Stimulated activated CD8-positive, alpha-beta memory T cell treated with anti-CD3 and anti-CD28 coated beads, Interleukin-15, amount 100 ng/mL, for 4 hours (primary cell): ENCODE measurements around the gene HMX1.
A peak's percentile ranks its signal among the peaks of the same experiment; 100 is the strongest.

Source experiments
- DNase-seq, 2 donors: peaks; one replicate each; pipeline ENCODE4 v3.0.0-alpha.2; 2020; ENCODE audit warnings: low read depth in 2 of 2

Gene HMX1

GRCh38 chr4:8871417-8872401 lies at the start of gene HMX1:
HMX1 (minus strand) TSS chr4:8871839; CDS start chr4:8871614, 225 bp downstream.
- no peak for DNase-seq

- DNase-seq, result no peak
Measured at GRCh38 chr4:8920969-8921368, 49.3 kb upstream of the HMX1 start.

GRCh38 chr4:8920289-8920965 lies 48.8 kb upstream of the HMX1 start:
- DNase-seq, result no peak

DNA sequence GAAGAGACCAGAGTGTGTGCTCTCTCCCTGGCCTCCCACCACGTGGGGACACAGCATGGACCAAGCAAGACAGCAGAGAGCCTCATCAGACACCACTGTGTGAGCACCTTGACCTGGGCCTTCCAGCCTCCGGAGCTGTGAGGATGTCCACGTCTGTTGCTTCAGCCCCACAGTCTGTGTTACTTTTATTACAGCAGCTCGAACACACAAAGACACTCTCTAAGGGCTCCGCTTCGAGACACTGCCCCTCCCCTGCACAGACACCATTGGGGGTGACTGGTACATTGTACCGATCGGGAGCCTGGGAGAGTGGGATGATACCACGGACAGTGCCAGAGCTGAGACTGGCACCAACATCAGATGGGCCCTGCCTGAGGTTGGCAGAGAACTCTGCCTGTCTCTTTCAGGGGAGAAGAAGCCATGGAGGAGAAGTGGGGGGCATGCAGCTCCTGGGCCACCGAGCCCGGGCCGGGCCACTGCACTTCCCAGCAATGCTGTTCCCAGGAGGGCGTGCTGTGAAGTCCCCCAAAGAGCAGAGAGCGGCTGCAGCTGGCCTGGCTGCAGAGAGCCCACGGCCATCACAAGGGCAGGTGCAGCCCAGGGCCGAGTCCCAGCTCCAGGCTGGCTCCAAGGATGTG lies 48.1 kb upstream of the HMX1 start:
- no peak for DNase-seq

DNA sequence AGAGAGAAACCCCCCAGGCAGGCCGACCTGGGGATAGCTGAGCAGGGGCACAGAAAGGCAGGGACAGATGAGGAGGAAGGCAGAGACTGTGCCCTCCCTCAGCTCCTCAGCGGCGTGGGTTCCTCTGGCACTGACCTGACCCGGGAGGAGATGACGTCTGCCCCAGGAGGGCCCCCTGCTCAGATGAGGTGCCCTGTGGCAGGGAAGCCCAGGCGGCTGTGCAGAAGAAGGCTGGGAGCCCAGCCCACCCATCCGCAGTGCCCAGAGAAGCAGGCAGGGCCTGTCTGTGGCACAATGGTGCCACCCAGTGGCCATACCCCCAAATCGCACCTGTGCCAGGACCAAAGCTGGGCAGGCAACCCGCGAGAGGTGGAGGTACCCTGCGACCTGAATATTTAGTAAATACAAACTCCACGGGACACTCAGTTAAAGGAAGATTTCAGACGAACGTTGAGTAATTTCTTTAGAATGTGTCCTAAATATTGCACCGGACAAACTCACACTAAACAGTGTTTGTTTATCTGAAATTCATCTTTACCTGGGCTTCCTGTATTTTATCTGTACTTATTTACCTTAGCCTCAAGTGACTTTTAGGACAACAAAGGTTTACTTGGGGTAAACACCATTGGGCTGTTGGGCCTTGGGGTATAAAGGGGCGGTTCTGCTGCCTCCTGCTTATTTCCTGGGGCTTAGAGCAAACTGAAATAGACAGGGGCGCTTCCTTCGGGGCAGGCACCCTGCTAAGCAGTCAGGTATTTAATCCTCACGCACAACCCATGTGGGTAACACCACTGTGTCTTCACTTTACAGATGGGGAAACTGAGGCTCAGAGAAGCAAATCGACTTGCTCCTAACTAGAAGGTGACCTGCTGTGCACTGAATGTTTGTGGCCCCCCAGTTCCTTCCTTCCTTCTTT lies 46.5 kb upstream of the HMX1 start:
- DNase-seq, result peak in 1 of 2 donors; percentile 18

DNA sequence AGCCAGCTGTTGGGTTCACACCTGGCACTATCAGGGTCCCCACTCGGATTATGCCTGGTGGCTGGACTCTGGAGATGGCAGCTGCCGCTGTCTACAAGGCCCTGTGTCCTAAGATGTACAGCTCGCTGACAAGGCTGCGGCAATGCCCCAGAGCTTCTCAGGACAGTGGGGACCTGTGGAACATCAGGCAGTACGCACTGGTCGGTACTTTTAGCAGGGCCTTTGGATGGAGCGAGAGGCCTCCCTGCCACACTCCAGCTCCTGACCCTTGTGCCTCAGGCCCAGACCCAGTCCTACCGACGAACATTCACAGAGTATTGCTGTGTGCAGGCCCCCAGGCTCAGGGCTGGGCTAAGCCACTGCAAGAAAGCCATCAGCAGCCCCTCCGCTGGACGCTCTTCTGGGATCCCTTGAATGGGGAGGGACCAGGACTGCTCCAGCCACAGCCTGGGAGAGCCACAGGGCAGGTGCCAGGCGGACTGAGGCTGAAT lies 45.7 kb upstream of the HMX1 start:
- no peak for DNase-seq

GRCh38 chr4:8916906-8917305 lies 45.3 kb upstream of the HMX1 start:
- DNase-seq, result no peak

- no peak for DNase-seq
Measured at GRCh38 chr4:8916351-8916885, 44.8 kb upstream of the HMX1 start.

DNA sequence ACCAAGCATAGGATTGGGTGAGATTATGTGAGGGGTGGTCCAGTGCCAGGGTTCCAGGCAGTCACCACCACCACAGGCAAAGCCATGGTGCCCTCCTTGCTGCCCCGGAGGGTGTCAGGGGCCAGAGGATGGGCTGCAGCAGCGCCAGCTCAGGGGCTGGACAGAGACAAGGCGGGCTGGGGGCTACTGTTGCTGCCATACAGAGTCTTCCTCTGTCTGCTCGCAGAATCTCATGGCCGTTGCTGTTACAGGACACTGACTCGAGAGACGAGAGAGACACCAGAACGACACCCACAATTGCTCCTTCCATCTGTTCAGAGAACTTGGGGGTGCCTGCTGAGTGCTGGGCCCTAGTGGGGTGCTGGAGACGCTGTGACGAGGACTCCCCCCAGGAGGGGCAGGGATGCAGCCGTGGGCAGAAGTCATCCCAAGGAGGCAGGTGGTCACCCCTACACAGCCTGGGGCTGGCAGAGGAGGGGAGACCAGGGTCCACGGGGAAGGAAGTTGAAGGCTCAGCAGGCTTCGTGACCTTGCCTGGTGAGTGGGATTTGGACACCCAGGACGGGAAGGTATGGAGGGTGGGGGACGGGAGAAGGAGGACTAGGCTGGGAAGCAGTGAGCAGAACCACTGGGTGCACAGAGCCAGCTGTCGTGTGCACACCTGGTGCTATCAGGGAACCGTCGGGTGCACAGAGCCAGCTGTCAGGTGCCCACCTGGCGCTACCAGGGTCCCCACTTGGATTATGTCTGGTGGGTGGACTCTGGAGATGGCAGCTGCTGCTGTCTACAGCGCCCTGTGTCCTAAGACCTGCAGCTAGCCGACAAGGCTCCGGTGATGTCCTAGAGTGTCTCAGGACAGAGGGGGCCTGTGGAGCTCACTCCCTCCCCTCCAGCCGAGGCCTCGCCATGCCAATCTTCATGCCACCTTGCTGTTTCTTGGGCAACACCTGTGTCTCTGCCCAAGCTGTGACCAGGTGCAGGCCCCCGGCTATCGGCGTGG lies 43.9 kb upstream of the HMX1 start:
- no peak for DNase-seq

- no peak for DNase-seq
Measured at GRCh38 chr4:8914461-8915171, 43.0 kb upstream of the HMX1 start.

GRCh38 chr4:8913858-8914460 lies 42.3 kb upstream of the HMX1 start:
- no peak for DNase-seq

DNA sequence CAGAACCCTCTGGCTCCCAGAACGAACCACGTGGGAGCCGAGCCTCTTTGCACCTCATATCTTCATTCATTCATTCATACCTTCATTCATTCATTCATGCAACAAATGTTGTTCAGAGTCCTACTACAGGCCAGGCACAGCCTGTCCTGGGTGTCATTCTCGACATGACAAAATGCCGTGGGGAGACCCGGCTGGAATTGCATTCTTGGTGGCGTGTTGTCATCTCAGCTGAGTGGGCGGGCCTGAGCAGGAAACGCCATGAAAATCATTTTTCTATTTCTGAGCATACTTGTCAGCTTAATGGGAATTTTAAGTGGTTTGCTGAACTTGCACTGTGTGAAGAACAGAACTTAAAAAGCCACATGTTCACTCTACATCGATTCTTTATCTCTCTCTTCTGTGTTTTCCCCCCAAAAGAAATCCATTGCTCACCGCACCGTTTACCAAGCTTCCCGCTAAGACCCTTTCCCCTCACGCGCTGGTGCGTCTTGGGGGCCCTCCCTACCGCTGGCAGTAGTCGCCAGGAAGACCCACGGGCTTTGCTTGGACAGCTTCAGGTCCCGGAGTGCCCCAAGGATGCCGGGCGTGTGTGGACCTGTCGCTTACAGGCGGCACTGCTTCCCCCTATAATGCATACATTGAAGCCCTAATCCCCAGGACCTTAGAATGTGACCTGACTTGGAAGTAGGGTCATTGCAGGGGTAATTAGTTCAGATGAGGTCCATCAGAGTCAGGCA lies 41.6 kb upstream of the HMX1 start:
- DNase-seq, result no peak

DNA sequence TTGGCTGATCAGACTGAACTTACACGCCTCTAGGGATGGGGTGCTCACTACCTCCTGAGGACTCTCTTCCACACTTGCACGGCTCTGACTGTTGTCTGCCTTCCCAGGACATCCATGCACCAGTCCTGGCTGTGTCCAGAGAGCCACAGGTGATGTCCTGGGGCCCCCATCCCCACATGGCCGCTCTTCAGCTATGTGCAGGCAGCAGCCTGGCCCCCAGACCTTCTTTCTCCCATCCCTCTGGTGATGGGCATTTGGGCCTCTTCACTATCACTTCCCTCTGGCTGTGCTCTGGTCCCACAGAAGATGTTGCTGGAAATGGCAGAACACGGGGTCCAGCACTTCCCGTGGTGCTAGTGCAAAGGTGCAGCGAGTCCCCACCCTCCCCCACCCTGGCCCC lies 40.9 kb upstream of the HMX1 start:
- DNase-seq, result no peak

DNA sequence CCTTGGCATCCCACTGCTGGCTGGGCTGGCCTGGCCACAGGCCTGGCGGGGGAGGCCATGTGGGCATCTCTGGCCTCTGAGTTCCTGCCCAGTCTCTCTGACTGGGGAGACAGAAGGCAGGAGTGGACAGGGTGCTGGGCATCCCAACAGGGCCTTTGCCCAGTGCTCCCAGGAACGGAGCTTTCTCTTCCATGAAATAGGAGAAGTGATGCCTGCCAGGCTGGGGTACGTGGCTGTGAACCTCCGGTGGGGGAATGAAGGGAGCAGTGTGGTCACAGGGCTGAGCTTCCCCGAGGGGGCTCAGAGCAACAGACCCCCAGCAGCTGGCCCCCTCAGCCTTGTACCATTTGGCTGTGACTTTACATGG lies 40.4 kb upstream of the HMX1 start:
- DNase-seq, result no peak

DNA sequence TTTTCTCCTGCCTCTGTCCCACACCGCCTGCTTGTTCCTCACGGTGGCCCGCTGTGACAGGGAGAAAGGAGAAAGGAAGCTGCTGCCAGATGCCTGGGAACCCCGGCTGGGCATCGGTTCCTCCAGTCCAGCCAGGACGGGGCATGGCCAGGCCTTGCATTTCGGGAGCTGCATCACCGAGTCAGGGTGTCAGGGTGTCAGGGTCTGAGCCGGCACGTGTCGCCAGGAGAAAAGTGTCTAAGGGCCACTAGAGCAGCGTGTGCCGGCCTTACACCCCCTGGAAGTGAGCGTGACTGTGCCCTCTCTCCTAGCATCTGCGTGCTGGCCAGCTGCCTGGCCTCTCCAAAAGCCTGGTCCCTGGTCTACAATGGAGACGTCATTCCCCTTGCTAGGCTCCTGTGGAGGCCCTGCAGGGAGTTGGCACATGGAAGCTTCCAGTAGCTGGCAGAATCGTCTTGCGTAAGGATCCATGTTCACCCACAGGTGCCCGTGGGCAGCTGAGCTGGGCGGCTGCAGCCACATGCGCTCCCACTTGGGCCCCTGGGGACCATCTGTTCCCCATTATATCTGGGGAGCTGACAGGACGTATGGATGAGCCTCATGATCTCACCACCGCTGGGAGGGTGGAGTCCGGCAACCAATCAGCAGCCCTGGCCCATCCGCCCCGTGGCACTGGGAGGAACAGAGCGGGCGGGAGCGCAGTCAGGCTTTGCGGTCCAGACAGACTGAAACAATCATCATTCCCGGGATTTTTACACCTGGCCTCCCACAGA lies 39.9 kb upstream of the HMX1 start:
- DNase-seq, result no peak

DNA sequence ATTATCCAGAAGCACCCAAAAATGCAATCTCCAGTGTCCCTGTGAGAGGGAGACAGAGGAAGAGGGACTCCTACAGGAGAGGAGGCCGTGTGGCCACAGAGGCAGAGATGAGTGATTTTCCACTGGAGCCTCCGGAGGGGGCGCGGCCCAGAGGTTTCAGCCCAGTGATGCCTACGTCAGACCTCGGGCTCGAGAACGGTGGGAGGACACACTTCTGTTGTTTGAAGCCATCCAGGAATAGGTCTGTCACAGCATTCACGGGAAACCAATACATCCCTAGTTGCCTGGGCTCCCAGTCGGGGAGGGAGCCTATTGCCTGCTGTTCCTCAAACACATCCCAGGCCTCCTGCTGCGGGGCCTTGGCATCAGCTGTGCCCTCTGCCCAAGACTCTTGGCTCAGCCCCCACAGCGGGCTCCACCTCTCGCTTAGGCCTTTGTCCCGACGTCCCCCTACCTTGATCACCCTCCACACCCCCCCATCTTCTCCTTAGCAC lies 39.2 kb upstream of the HMX1 start:
- DNase-seq, result no peak
